Suprapubic skin (tissue), 3 donors: ENCODE data around the gene SUPT5H.

Source experiments
- CTCF ChIP-seq, 2 donors: fragments of 200-600 bp in 1 of 2; fragments of 450-650 bp in 1 of 2; sonication (generic) in 1 of 2; IDR thresholded peaks; one replicate each; pipeline ENCODE4 v1.5.1; 2016 to 2019; ENCODE audit warnings: antibody characterized with exemption in 2 of 2, mild to moderate bottlenecking in 1 of 2, moderate library complexity in 1 of 2
- EP300 ChIP-seq: sonication (generic); formaldehyde crosslinking; IDR thresholded peaks from one replicate; pipeline ENCODE4 v1.6.1; 2017; ENCODE audit warnings: antibody characterized with exemption
- POLR2A ChIP-seq, 2 donors: fragments of 450-650 bp; IDR thresholded peaks; one replicate each; pipeline ENCODE4 v1.6.1; 2017; ENCODE audit warnings: antibody characterized with exemption in 2 of 2, mild to moderate bottlenecking in 2 of 2, moderate library complexity in 2 of 2

DNA sequence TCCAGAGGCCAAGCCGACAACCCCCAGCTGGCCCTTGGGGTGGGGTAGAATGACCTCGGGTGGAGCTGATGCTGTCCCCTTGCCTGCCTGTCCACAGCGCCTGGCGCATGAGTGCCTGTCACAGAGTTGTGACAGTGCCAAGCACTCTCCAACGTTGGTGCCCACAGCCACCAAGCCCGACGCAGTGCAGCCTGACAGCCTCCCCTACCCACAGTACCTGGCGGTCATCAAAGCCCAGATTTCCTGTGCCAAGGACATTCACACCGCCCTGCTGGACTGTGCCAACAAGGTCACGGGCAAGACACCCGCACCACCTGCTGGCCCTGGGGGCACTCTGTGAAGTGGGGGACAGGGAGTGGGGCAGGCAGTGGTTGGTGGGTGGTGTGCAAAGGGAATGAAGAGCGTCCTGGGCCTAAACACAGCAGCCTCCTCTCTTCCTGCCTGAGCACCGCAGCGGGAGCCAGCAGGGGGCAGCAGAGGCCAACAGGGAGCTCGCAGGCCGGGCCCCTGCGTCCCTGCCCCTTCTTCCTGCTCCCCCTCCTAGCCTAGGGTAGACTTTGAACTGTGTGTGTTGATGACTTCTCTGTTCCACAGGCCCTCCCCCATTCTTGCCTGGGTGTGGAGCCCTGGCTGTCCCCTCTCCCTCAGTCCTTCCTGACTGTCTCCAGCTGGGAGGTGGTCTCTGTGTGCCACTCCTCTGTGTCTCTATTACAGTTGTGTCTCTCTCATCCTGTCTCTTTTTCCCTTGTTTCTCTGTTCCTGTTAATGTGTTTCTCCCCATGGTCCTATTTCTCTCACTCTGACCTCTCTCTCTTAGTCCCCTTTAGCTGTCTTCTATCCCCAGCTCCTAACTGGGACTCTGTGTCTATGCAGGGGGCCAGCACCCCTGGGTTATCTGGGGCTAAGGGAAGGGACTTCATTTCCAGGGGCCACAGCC is 47.8 kb upstream of the SUPT5H start:
- TF ChIP-seq CTCF (IDR thresholded peaks at IDR 0.05) (peak; percentile 96 to 97), POLR2A (IDR thresholded peaks at IDR 0.05) (peak in 1 of 2 donors; percentile 20), EP300 (no peak)
